Karpas-422 (cell line): ENCODE data around the gene PHETA1. TPM values are rescaled to one million over a fixed set of nuclear protein-coding genes. Genes with fewer than 3 reads are reported as not detected.
"Not testable (repeated sequence)": the region's sequence is repeated elsewhere in the genome, so short reads cannot be mapped to it uniquely, and the experiment has no call there.

Source experiments
- DNase-seq: peaks from one replicate; pipeline ENCODE4 v3.0.0-alpha.2; 2015
- H2AFZ ChIP-seq: fragments of 200-600 bp; sonication (generic); 2 replicates; pipeline ENCODE4 v1.6.1; 2014; ENCODE audit warnings: antibody characterized with exemption, low read length, mixed read lengths
- H3K27ac ChIP-seq: fragments of 200-600 bp; sonication (generic); 2 replicates; pipeline ENCODE4 v1.5.1; 2014; ENCODE audit warnings: mild to moderate bottlenecking, low read length, moderate library complexity
- H3K27me3 ChIP-seq: fragments of 200-600 bp; sonication (generic); 2 replicates; pipeline ENCODE4 v1.6.1; 2014; ENCODE audit warnings: low read length, mixed read lengths
- H3K36me3 ChIP-seq: fragments of 200-600 bp; sonication (generic); 2 replicates; pipeline ENCODE4 v1.6.1; 2014; ENCODE audit warnings: low read length, mixed read lengths; ENCODE audit not compliant: insufficient read depth
- H3K4me1 ChIP-seq: fragments of 200-600 bp; sonication (generic); 2 replicates; pipeline ENCODE4 v1.6.1; 2014; ENCODE audit warnings: mild to moderate bottlenecking, low read length, mixed read lengths
- H3K4me2 ChIP-seq: fragments of 200-600 bp; sonication (generic); 2 replicates; pipeline ENCODE4 v1.6.1; 2014; ENCODE audit warnings: low read length, low read depth, mild to moderate bottlenecking; ENCODE audit not compliant: poor library complexity, severe bottlenecking
- H3K4me3 ChIP-seq: fragments of 200-600 bp; sonication (generic); 2 replicates; pipeline ENCODE4 v1.5.1; 2014; ENCODE audit warnings: mild to moderate bottlenecking, antibody characterized with exemption, low read length, mixed read lengths
- H3K79me2 ChIP-seq: fragments of 200-600 bp; sonication (generic); 2 replicates; pipeline ENCODE4 v1.6.1; 2014; ENCODE audit warnings: mild to moderate bottlenecking, low read length, mixed read lengths
- H3K9ac ChIP-seq: fragments of 200-600 bp; sonication (generic); 2 replicates; pipeline ENCODE4 v1.6.0; 2014; ENCODE audit warnings: low read length
- H3K9me2 ChIP-seq: fragments of 200-600 bp; sonication (generic), shearing (Covaris generic); replicated peaks from 2 replicates; pipeline ENCODE4 v1.6.0; 2014; ENCODE audit warnings: mild to moderate bottlenecking, low read length, moderate library complexity; ENCODE audit not compliant: insufficient read depth
- H3K9me3 ChIP-seq: fragments of 300-700, 200-600 bp; sonication (generic); 2 replicates; pipeline ENCODE4 v1.6.1; 2014; ENCODE audit warnings: low read length, mixed read lengths
- H4K20me1 ChIP-seq: fragments of 200-600 bp; sonication (generic); 2 replicates; pipeline ENCODE4 v1.6.1; 2014; ENCODE audit warnings: mild to moderate bottlenecking, antibody characterized with exemption, low read length, low read depth; ENCODE audit not compliant: insufficient read depth
- total RNA-seq: library from RNA; depleted of rRNA; stranded (reverse); fragments of >200 nt; shearing (Covaris generic); gene quantifications from 2 replicates; pipeline ENCODE4 v1.2.3, GENCODE V29; 2014; ENCODE audit warnings: low replicate concordance

PHETA1 gene
- total RNA-seq, 1 experiment from 2014 or later, result 0.11 TPM

GRCh38 chr12:111335811-111336210 lies 33.1 kb downstream of the PHETA1 start:
- Histone ChIP-seq H3K4me1 (no peaks in the 10 kb centered on the region), H3K4me3 (no peak overlapping the region), H3K9ac (no peak overlapping the region)

GRCh38 chr12:111335301-111335700 lies 33.6 kb downstream of the PHETA1 start:
- not testable (repeated sequence) for H3K27ac ChIP-seq, H3K4me2 ChIP-seq, H3K4me1 ChIP-seq, H3K79me2 ChIP-seq, H3K9me3 ChIP-seq, H3K36me3 ChIP-seq, H3K4me3 ChIP-seq, H3K9me2 ChIP-seq, H2AFZ ChIP-seq, H3K9ac ChIP-seq, H3K27me3 ChIP-seq, DNase-seq, H4K20me1 ChIP-seq

More at GRCh38 chr12:111335811-111336210, 33.1 kb downstream of the PHETA1 start:
- Histone ChIP-seq H3K27me3 (no peaks in the 10 kb centered on the region), H3K27ac (no peak overlapping the region), H3K79me2 (no peaks in the 10 kb centered on the region), H3K9me2 (no peaks in the 10 kb centered on the region), H4K20me1 (no peaks in the 10 kb centered on the region), H3K9me3 (no peaks in the 10 kb centered on the region), H3K4me2 (no peak overlapping the region), H3K36me3 (no peaks in the 10 kb centered on the region), H2AFZ (no peak overlapping the region)
- no peak for DNase-seq

GRCh38 chr12:111334393-111334915 lies 34.4 kb downstream of the PHETA1 start:
- H3K4me3 ChIP-seq, result no peak overlapping the region
- no peak overlapping the region for H2AFZ ChIP-seq
- H3K9me2 ChIP-seq, result no peaks in the 10 kb centered on the region
- no peak overlapping the region for H3K4me2 ChIP-seq
- H3K4me1 ChIP-seq, result no peaks in the 10 kb centered on the region
- DNase-seq, result no peak
- no peaks in the 10 kb centered on the region for H3K79me2 ChIP-seq
- no peaks in the 10 kb centered on the region for H3K36me3 ChIP-seq
- no peak overlapping the region for H3K27ac ChIP-seq
- H3K27me3 ChIP-seq, result no peaks in the 10 kb centered on the region
- H3K9ac ChIP-seq, result no peak overlapping the region
- no peaks in the 10 kb centered on the region for H3K9me3 ChIP-seq
- no peaks in the 10 kb centered on the region for H4K20me1 ChIP-seq

- peak; percentile 75 for DNase-seq
- Histone ChIP-seq H3K4me1 (no peaks in the 10 kb centered on the region), H3K9me3 (no peaks in the 10 kb centered on the region), H3K27me3 (no peaks in the 10 kb centered on the region), H3K4me3 (no peak overlapping the region), H3K36me3 (no peaks in the 10 kb centered on the region), H3K27ac (no peak overlapping the region), H3K4me2 (no peak overlapping the region), H3K79me2 (no peaks in the 10 kb centered on the region), H3K9me2 (no peaks in the 10 kb centered on the region), H2AFZ (no peak overlapping the region), H4K20me1 (no peaks in the 10 kb centered on the region), H3K9ac (no peak overlapping the region)
These were observed 37.8 kb downstream of the PHETA1 start for GRCh38 chr12:111330800-111331752.

GRCh38 chr12:111328138-111328537 lies 40.8 kb downstream of the PHETA1 start:
- Histone ChIP-seq H3K36me3 (no peaks in the 10 kb centered on the region), H3K27me3 (no peaks in the 10 kb centered on the region), H3K79me2 (no peaks in the 10 kb centered on the region), H3K9me2 (no peaks in the 10 kb centered on the region), H3K27ac (no peak overlapping the region), H3K4me3 (no peak overlapping the region), H3K9me3 (no peaks in the 10 kb centered on the region), H3K4me1 (no peaks in the 10 kb centered on the region), H2AFZ (no peak overlapping the region), H4K20me1 (no peaks in the 10 kb centered on the region), H3K9ac (no peak overlapping the region), H3K4me2 (no peak overlapping the region)
- DNase-seq, result no peak

- Histone ChIP-seq H3K4me1 (no peaks in the 10 kb centered on the region), H3K36me3 (no peaks in the 10 kb centered on the region), H3K27me3 (no peaks in the 10 kb centered on the region), H3K9me2 (no peaks in the 10 kb centered on the region), H3K79me2 (no peaks in the 10 kb centered on the region), H3K9ac (no peak overlapping the region), H3K9me3 (no peaks in the 10 kb centered on the region), H4K20me1 (no peaks in the 10 kb centered on the region), H3K27ac (no peak overlapping the region), H2AFZ (no peak overlapping the region), H3K4me2 (no peak overlapping the region), H3K4me3 (no peak overlapping the region)
- DNase-seq, result no peak
These were observed 41.4 kb downstream of the PHETA1 start for GRCh38 chr12:111327474-111327873.

- H3K27ac ChIP-seq, result no peak overlapping the region
- no peaks in the 10 kb centered on the region for H3K27me3 ChIP-seq
- H3K36me3 ChIP-seq, result no peaks in the 10 kb centered on the region
- no peak overlapping the region for H3K4me2 ChIP-seq
- no peaks in the 10 kb centered on the region for H4K20me1 ChIP-seq
- H3K9me2 ChIP-seq, result no peaks in the 10 kb centered on the region
- DNase-seq, result no peak
- no peak overlapping the region for H2AFZ ChIP-seq
- H3K9ac ChIP-seq, result no peak overlapping the region
- no peak overlapping the region for H3K4me3 ChIP-seq
- no peaks in the 10 kb centered on the region for H3K4me1 ChIP-seq
- H3K79me2 ChIP-seq, result no peaks in the 10 kb centered on the region
- no peaks in the 10 kb centered on the region for H3K9me3 ChIP-seq
These were observed 46.3 kb downstream of the PHETA1 start for GRCh38 chr12:111322336-111323250.

GRCh38 chr12:111321317-111321716 lies 47.6 kb downstream of the PHETA1 start:
- Histone ChIP-seq H4K20me1 (no peaks in the 10 kb centered on the region), H3K9me3 (no peaks in the 10 kb centered on the region), H2AFZ (no peak overlapping the region), H3K4me1 (no peaks in the 10 kb centered on the region), H3K4me3 (no peak overlapping the region), H3K4me2 (no peak overlapping the region), H3K9ac (no peak overlapping the region), H3K27me3 (no peaks in the 10 kb centered on the region), H3K79me2 (no peaks in the 10 kb centered on the region), H3K27ac (no peak overlapping the region), H3K9me2 (no peaks in the 10 kb centered on the region), H3K36me3 (no peaks in the 10 kb centered on the region)
- DNase-seq, result no peak
